Peyer's patch (tissue), 4 donors: ENCODE data around the gene OR8G5.

Experiments
- POLR2A ChIP-seq, 2 donors: fragments of 450-650 bp; IDR thresholded peaks; one replicate each; pipeline ENCODE4 v1.5.1; 2017; ENCODE audit warnings: antibody characterized with exemption in 2 of 2, mild to moderate bottlenecking in 2 of 2, moderate library complexity in 2 of 2
- TF ChIP-seq, protein P1 (sequence below), 6 experiments: fragments of 450-650 bp in 4 of 6; fragments of 200-600 bp in 2 of 6; sonication (generic) in 1 of 6; IDR thresholded peaks; one replicate each; pipeline ENCODE4 v1.5.1; 2017 to 2019; ENCODE audit warnings: antibody characterized with exemption in 6 of 6, mild to moderate bottlenecking in 3 of 6, moderate library complexity in 1 of 6

DNA sequence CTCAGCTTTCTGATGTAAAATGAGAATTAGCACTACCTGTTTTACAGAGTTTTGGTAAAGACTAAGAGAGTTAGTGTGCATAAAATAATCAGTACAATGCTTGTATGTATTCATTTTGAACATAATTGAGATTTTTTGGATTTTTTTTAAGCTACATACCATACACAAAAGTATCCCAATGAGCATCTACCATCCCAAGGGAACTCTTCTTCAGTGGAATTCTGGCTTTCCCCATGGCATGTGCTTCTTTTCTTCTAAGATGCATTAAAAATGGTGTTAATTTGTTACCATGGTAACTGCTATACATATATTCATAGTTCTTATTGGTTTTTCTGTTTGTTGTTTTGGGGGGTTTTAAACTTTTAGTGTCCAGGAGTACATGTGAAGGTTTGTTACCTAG is 39.8 kb downstream of the OR8G5 start:
- TF ChIP-seq, protein P1, sequence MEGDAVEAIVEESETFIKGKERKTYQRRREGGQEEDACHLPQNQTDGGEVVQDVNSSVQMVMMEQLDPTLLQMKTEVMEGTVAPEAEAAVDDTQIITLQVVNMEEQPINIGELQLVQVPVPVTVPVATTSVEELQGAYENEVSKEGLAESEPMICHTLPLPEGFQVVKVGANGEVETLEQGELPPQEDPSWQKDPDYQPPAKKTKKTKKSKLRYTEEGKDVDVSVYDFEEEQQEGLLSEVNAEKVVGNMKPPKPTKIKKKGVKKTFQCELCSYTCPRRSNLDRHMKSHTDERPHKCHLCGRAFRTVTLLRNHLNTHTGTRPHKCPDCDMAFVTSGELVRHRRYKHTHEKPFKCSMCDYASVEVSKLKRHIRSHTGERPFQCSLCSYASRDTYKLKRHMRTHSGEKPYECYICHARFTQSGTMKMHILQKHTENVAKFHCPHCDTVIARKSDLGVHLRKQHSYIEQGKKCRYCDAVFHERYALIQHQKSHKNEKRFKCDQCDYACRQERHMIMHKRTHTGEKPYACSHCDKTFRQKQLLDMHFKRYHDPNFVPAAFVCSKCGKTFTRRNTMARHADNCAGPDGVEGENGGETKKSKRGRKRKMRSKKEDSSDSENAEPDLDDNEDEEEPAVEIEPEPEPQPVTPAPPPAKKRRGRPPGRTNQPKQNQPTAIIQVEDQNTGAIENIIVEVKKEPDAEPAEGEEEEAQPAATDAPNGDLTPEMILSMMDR (IDR thresholded peaks at IDR 0.05), result no peak
- no peak for TF ChIP-seq POLR2A (IDR thresholded peaks at IDR 0.05)
